Skin epidermis (tissue), 12 donors: Measurements from ENCODE around the gene ATP2B2.

Experiments used
- H3K27ac ChIP-seq, 21 experiments: fragments of 200-600 bp; sonication (generic) in 11 of 21; one replicate each; pipeline ENCODE4 v1.5.0; 2020; ENCODE audit warnings: mild to moderate bottlenecking in 3 of 21, inconsistent platforms in 2 of 21, moderate library complexity in 2 of 21
- H3K4me3 ChIP-seq, 7 experiments: fragments of 200-600 bp; sonication (generic) in 2 of 7; one replicate each; pipeline ENCODE4 v1.5.0; 2020; ENCODE audit warnings: inconsistent platforms in 2 of 7, mild to moderate bottlenecking in 2 of 7, moderate library complexity in 1 of 7

Gene ATP2B2

DNA sequence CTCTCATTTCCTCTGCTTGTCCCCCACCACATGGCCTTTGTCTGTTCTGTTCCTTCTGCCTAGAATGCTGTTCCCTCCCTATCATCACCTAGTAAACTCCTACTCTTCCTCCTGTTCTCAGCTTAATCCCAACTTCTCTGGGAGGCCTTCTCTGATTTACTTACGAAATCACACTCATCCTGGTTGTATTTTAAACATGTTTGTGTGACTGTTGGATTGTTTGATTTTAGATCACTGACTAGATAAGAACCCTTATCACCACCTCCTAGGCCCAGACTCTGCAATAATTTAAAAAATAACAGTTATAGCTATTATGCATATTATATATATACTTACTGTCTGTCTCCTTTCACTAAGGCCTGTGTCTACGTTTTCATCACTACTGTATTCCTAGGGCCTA lies 26.1 kb downstream of the ATP2B2 start:
- Histone ChIP-seq H3K4me3 (no peak overlapping the region), H3K27ac (no peak overlapping the region)

- H3K27ac ChIP-seq, result no peak overlapping the region
- no peak overlapping the region for H3K4me3 ChIP-seq
These were observed 29.4 kb downstream of the ATP2B2 start for GRCh38 chr3:10475983-10476382.

DNA sequence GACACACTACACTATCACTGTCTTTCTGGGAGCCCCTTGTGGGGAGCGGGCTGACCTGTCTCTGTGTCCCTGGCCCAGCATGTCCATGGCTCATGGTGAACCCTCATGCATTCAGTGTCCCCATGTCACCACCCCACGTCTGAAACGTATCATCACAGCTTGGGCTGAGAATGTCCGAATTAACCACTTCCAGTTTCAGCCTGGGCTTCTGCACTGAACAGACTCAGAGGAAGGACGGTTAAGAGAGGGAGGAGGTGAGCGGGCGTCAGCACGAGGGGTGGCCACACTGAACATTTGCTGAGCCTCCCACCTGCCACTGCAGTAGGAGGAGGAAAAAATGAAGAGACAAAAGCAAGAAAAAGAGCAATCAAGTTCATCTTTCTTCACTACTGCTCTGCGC lies 30.5 kb downstream of the ATP2B2 start:
- Histone ChIP-seq H3K4me3 (no peak overlapping the region), H3K27ac (no peak overlapping the region)

DNA sequence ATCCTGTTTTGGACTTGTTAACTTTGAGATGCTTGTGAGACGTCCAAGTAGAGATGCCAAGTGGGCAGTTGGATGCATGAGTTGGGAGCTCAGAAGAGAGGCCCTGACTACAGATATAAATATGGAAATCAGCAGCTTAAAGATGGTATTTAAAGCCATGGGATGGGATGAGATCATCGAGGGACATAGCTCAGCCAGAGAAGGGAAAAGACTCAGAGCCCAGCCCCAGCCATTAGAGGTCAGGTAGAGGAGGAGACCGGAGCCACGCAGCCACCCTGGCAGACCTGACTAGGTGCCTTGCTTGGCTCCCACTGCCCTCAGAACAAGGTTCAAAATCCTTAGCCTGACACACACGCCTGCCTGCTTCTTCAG lies 31.1 kb downstream of the ATP2B2 start:
- no peak overlapping the region for H3K4me3 ChIP-seq
- no peak overlapping the region for H3K27ac ChIP-seq

DNA sequence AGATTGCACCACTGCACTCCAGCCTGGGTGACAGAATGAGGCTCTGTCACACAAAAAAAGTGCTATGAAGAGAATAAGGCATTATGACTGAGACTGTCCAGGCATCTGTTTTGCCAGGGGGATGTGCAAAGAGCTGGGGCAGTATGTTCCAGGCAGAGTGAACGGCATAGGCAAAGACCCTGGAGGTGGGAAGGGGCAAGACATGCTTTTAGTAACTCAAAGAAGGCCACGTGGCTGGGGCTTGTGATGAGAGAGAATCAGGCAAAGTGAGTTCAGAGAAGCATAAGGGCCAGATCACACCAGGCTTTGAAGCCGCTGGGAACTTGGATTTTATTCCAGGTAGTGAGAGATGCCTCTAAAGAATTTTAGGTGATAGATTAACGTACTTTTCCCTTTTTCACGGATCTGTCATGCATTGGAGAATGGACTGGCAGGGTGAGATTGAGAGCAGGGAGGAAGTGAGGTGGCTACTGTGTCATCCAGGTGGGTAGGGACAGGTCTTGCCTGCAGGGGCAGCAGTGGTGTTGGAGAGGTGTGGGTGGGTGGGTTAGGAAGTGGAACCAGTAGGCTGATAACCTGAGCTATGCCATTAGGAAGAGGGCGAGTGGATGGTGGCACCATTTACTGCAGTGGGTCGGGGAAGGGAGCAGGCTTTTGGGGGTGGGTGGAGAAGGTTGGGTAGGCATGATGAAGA lies 31.7 kb downstream of the ATP2B2 start:
- H3K27ac ChIP-seq, result no peak overlapping the region
- H3K4me3 ChIP-seq, result no peak overlapping the region

DNA sequence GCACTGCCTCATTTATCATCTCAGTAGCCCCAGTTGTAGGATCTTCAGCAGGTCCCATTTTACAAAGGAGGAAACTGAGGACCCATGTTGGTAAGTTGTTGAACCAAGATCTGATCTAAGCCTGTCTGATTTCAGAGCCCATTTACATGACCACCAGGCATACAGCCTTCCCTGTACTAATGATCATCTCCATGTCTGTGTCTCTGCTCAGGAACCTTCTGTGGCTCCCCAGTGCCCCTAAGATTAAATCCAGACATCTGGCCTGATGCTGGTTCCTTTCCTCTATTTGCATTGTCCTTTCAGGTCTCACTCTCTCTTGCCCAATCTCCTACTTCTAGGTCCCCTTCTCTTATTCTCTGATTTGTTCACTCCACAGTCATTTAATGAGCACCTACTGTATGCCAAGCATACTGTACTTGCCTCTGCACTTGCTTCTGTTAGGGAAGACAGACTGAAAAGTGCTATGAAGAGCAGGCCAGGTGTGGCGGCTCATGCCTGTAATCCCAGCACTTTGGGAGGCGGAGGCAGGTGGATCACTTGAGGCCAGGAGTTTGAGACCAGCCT lies 32.4 kb downstream of the ATP2B2 start:
- Histone ChIP-seq H3K4me3 (no peak overlapping the region), H3K27ac (no peak overlapping the region)

DNA sequence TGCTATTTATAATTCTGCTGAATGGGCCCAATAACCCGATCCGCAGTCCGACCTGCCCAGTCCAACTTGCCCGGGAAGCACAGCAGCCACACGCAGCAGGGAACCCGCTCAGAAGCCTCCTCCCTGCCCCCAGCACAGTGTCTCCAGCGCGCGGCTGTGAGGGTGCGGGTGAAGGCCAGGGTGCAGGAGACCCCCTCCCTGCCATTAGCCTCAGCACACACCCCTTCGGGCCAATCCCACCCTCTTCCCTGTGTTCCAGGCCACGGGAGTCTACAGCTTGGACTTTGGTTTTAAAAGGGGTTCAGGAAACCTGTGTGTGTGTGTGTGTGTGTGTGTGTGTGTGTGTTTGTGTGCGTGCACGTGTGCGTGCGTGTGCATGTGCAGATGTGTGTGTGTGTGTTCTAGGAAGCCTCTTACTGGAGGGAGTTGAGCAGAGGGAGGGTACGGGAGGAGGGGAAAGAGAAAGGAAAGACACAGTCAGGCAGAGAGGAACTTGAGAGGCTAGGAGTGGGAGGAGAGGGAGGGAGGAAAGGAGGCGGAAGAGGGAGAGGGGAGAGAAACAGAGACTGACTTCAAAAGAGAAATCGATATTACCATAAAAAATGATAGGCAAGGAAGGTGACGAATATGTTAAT lies 34.2 kb downstream of the ATP2B2 start:
- Histone ChIP-seq H3K4me3 (no peak overlapping the region), H3K27ac (no peak overlapping the region)

DNA sequence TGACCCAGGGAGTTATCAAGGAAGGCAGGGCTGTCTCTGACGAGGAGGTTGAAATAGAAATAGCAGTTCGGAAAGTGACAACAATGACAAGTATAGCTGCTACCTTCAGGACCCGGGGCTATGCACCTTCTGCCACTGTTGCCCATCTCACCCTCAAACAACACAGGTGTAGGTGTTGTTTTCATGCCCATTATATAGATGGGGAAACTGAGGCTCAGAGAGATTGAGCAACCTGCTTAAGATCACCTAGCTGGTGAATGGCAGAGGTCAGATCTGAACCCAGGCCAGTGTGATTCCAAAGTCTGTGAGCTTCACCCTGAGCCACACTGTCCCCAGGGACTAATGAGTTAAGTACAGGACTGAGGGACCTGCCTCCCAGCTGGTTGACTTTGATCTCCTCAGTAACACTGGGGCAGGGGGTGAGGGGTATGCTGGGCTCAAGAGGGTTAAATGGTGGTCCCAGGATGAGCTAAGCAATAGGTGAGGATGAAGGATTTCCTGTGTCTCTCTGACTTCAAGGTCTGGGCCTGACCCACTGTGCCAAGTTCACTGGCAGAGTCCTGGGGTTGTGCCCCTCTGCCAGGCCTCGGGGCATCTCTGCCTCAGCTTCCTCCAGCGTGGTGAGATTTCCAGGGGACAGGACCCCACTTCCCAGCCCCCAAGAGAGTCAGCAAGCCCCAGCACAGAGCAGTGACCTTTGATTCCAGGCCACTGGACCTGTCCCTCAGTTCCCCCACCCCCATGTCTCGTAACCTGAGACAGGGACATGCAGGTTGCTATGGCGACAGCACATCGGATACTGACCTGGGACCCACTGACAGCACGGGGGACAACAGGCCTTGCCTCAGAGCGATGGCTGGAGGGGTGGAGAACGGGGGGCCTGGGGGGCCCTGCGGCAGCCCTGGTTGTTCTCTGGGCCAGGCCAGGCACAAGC lies 35.0 kb downstream of the ATP2B2 start:
- H3K27ac ChIP-seq, result no peak overlapping the region
- H3K4me3 ChIP-seq, result no peak overlapping the region

- Histone ChIP-seq H3K4me3 (no peak overlapping the region), H3K27ac (no peak overlapping the region)
These were observed 35.8 kb downstream of the ATP2B2 start for GRCh38 chr3:10469441-10470119.

DNA sequence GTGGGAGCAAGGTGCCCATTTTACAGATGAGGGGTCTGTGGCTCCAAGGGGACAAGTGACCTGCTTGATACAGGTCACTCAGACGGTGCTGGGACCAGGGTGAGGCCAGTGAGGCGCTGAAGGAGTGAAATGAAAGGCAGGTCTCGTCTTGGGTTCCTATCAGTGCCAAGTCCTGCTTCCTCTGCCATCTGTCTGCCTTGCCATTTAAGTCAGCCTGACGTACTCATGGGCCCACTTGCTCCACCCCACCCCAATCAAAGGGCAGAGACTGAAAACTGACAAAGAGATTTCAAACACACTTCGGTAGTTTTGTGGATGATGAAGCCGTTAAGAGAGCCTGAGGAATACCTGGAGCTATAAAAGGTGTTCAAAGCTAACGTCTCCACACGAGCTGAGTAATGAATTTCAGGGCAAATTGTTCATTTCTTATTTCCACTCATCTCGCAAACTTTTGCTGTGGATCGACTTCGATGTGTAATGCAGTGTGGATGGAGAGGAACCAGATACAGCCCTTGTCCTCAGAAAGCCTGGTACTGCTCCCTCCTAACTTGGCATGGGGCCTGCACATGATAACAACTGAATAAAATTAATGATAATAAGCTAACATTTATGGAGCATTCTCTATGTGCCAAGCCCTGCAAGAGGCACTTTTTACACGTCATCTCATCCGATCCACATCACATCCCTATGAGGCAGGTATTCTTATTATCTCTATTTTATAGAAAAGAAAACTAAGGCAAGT lies 36.6 kb downstream of the ATP2B2 start:
- no peak overlapping the region for H3K4me3 ChIP-seq
- no peak overlapping the region for H3K27ac ChIP-seq

DNA sequence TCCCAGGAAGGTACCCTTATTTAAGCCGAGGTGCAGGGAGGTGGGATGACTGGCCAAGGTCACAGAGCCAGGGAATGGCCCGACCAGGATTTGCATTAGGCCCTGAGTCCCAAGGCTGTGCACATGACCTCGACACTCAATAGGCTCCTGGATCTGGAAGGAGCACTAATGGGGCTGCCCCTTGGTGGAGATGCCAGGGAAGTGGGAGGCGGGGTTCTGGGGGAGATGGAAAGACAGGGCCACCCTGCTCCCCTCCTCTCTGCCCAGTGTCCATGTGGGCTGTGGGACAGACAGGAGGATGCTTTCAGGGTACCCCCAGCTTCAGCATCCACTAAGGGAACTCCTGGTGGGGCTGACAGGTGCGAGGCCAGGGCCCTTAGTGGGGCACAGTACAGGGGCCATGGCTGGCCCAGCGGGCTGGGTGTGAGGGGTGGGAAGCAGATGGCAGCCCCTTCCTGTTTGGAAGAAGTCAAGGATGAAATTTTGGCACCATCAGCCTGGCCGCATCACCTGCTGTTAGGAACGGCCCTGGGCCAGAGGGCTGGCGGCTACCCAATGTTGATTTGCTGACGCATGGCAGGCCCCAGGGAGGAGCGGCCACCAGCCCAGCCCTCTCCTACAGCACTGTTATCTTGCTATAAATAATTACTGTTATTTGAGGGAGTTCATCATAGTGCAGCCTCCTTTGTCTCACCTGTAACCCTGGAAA lies 37.3 kb downstream of the ATP2B2 start:
- Histone ChIP-seq H3K4me3 (no peak overlapping the region), H3K27ac (no peak overlapping the region)

GRCh38 chr3:10467204-10467603 lies 38.2 kb downstream of the ATP2B2 start:
- Histone ChIP-seq H3K27ac (no peak overlapping the region), H3K4me3 (no peak overlapping the region)

DNA sequence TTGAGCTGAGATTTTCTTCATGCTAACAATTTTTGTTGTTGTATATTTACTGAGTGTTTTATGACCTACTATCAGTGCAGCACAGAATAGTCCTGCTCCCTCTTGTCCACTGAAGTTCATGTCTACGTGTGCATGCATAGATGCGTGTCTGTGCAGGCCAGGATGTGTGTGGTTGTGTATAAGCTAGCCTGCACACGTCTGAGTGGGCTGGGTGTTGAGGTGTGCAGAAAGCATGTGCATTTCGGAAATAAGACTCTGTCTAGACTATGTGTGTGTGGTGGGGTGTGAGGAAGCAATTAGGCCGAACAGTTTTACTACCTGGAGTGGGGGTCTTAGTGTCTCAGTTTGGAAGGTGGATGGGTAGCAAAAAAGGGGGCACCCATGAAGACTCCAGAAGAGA lies 39.2 kb downstream of the ATP2B2 start:
- no peak overlapping the region for H3K27ac ChIP-seq
- H3K4me3 ChIP-seq, result no peak overlapping the region

- no peak overlapping the region for H3K4me3 ChIP-seq
- H3K27ac ChIP-seq, result no peak overlapping the region
These were observed 40.2 kb downstream of the ATP2B2 start for GRCh38 chr3:10465161-10465560.

- H3K27ac ChIP-seq, result no peak overlapping the region
- H3K4me3 ChIP-seq, result no peak overlapping the region
These were observed 41.6 kb downstream of the ATP2B2 start for GRCh38 chr3:10463533-10464434.

- H3K4me3 ChIP-seq, result no peak overlapping the region
- H3K27ac ChIP-seq, result no peak overlapping the region
These were observed 42.5 kb downstream of the ATP2B2 start for GRCh38 chr3:10462641-10463532.
